Measurements from ENCODE around the gene PAGE1. TPM values are rescaled to one million over a fixed set of nuclear protein-coding genes. Genes with fewer than 3 reads are reported as not detected.
"Not testable (repeated sequence)": the region's sequence is repeated elsewhere in the genome, so short reads cannot be mapped to it uniquely, and the experiment has no call there.

The PAGE1 gene
- not detected for total RNA-seq

DNA sequence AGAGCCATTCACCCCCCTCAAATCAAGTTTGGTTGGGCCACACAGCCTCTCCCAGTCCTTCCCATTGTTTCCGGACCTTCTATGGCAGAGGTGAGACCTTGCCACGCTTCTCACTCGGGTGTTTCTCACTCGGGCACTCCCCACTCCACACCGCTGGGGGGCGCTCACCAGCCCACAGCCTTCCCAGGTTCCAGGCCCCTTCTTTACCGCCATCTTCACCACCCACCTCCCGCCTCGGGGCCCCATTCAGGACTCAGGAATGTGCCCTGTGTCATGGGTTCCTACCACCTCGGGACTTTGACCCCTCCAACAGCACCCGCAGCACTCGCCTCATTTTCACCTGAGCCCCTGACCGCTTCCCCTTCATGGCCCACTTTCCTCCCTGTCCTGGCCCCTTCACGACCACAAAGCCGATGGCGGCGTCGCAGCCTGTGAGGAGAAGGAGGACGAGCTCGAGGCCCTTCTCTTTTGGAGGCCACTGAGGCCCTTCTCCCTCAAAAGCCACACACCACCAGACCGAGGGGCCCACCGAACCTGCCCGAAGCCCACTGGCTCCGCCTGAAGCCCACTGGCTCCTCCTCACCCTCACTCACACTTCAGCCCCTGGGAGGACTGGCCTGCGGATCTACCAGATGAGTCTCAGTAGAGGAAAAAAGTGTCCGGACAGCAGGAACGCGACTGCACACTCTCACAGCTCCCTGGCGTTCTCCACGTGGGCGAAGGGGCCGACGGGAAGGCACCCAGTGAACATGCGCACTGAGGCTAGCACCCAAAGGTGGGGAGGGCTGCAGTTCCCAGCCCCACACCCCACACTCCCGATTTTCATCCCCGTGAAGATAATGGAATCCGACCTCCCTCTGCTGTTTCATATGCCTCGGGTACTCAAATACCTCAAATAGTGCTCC, at the start of gene PAGE1:
PAGE1 (minus strand) TSS at position 709 of the 905 bp plus-strand sequence. CDS start 1,214 bp downstream, outside the sequence.
- H3K27me3 ChIP-seq = no peaks in the 10 kb centered on the region
- H3K4me1 ChIP-seq = no peaks in the 10 kb centered on the region
- H3K9me3 ChIP-seq = no peaks in the 10 kb centered on the region
- H3K27ac ChIP-seq = no peak within 1 kb of the TSS
- H3K36me3 ChIP-seq = no peaks in the 10 kb centered on the region
- no peak for TF ChIP-seq POLR2A (IDR thresholded peaks at IDR 0.05)
- H3K4me3 ChIP-seq = no peak within 1 kb of the TSS
- intact Hi-C loops (cut with DNase I) = no loop called here
- DNase-seq (ENCODE audit: extremely low spot score in 2 of 2) = no peak

GRCh38 chrX:49741501-49741900, 45.7 kb upstream of the PAGE1 start:
- H3K9me3 ChIP-seq; H3K36me3 ChIP-seq; H3K4me1 ChIP-seq; H3K27ac ChIP-seq; H3K27me3 ChIP-seq; H3K4me3 ChIP-seq; DNase-seq (ENCODE audit: extremely low spot score in 2 of 2); intact Hi-C loops (cut with DNase I): not testable (repeated sequence)

DNA sequence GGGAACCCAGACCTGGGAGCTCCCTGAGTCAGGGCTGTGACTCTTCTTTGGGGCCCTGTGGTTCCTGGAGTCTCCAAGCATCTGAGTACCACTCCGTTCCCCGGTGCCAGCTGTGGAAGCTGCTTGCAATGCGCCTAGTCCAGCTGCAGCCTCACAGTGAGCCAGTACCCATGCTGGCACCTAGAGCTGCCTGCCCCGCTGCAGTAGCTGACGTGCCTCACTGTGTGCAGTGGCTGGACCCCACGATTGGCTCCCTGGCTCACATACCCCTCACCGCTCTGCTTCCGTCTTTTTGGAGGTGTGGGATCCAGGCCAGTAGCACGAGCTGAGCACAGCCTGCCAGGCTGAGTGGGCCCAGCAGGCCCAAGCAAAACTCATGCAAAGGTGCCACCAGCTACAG, 32.1 kb upstream of the PAGE1 start:
- intact Hi-C loops (cut with DNase I) = no loop called here
- H3K27me3 ChIP-seq = no peaks in the 10 kb centered on the region
- TF ChIP-seq, protein P1, sequence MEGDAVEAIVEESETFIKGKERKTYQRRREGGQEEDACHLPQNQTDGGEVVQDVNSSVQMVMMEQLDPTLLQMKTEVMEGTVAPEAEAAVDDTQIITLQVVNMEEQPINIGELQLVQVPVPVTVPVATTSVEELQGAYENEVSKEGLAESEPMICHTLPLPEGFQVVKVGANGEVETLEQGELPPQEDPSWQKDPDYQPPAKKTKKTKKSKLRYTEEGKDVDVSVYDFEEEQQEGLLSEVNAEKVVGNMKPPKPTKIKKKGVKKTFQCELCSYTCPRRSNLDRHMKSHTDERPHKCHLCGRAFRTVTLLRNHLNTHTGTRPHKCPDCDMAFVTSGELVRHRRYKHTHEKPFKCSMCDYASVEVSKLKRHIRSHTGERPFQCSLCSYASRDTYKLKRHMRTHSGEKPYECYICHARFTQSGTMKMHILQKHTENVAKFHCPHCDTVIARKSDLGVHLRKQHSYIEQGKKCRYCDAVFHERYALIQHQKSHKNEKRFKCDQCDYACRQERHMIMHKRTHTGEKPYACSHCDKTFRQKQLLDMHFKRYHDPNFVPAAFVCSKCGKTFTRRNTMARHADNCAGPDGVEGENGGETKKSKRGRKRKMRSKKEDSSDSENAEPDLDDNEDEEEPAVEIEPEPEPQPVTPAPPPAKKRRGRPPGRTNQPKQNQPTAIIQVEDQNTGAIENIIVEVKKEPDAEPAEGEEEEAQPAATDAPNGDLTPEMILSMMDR (IDR thresholded peaks at IDR 0.05) = no peak
- TF ChIP-seq POLR2A (IDR thresholded peaks at IDR 0.05) (no peak), POLR2AphosphoS5 (IDR thresholded peaks at IDR 0.05; ENCODE audit: insufficient read depth in 1 of 2, low read depth in 1 of 2) (no peak)

DNA sequence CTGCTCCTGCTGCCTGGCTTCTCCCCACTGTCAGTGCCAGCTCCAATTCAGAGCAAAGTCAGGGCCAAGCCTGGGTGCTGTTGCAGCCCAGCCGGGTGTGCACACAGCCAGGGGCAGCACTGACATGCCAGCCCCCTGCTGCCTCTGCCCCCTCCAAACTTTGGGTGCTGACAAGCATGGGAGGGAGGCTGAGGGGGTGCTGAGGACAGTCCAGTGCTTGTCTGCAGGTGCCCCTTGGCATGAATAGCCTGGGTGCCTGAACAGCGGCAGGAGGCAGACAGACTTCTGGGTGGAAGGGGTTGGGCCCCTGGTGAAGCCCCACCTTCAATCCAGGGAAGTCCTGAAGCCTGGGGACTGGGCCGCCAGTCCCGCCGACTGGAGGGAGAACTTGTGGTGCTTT, 31.2 kb upstream of the PAGE1 start:
- intact Hi-C loops (cut with DNase I) = no loop called here
- TF ChIP-seq POLR2AphosphoS5 (IDR thresholded peaks at IDR 0.05; ENCODE audit: insufficient read depth in 1 of 2, low read depth in 1 of 2) = no peak
- TF ChIP-seq, protein P1 (IDR thresholded peaks at IDR 0.05) = no peak
- no peak for TF ChIP-seq POLR2A (IDR thresholded peaks at IDR 0.05)

More for the DNA sequence above, 32.1 kb upstream of the PAGE1 start:
- Histone ChIP-seq H3K36me3 (no peaks in the 10 kb centered on the region), H3K9me3 (no peaks in the 10 kb centered on the region), H3K27ac (no peak overlapping the region), H3K4me3 (no peak overlapping the region), H3K4me1 (no peaks in the 10 kb centered on the region)
- DNase-seq (ENCODE audit: extremely low spot score in 2 of 2) = no peak

GRCh38 chrX:49725923-49726904, 30.4 kb upstream of the PAGE1 start:
- Histone ChIP-seq H3K36me3 (no peaks in the 10 kb centered on the region), H3K9me3 (no peaks in the 10 kb centered on the region), H3K4me1 (no peaks in the 10 kb centered on the region), H3K27me3 (no peaks in the 10 kb centered on the region), H3K4me3 (no peak overlapping the region), H3K27ac (no peak overlapping the region)
- no peak for DNase-seq (ENCODE audit: extremely low spot score in 2 of 2)
- intact Hi-C loops (cut with DNase I) = no loop called here
- TF ChIP-seq POLR2A (IDR thresholded peaks at IDR 0.05) (no peak), POLR2AphosphoS5 (IDR thresholded peaks at IDR 0.05; ENCODE audit: insufficient read depth in 1 of 2, low read depth in 1 of 2) (no peak)
- TF ChIP-seq, protein P1 (IDR thresholded peaks at IDR 0.05) = no peak

More for the DNA sequence above, 31.2 kb upstream of the PAGE1 start:
- DNase-seq (ENCODE audit: extremely low spot score in 2 of 2) = no peak
- Histone ChIP-seq H3K4me3 (no peak overlapping the region), H3K27ac (no peak overlapping the region), H3K27me3 (no peaks in the 10 kb centered on the region), H3K36me3 (no peaks in the 10 kb centered on the region), H3K4me1 (no peaks in the 10 kb centered on the region), H3K9me3 (no peaks in the 10 kb centered on the region)

Data from vagina (tissue), 2 donors.